Stimulated activated CD8-positive, alpha-beta memory T cell treated with anti-CD3 and anti-CD28 coated beads, Interleukin-7, amount 100 ng/mL, for 24 hours (primary cell): ENCODE data around the gene PNPLA5.
"Not testable (repeated sequence)": the region's sequence is repeated elsewhere in the genome, so short reads cannot be mapped to it uniquely, and the experiment has no call there.

Experiments
- DNase-seq: peaks from one replicate; pipeline ENCODE4 v3.0.0-alpha.2; 2020; ENCODE audit warnings: low read depth

The PNPLA5 gene, protein sequence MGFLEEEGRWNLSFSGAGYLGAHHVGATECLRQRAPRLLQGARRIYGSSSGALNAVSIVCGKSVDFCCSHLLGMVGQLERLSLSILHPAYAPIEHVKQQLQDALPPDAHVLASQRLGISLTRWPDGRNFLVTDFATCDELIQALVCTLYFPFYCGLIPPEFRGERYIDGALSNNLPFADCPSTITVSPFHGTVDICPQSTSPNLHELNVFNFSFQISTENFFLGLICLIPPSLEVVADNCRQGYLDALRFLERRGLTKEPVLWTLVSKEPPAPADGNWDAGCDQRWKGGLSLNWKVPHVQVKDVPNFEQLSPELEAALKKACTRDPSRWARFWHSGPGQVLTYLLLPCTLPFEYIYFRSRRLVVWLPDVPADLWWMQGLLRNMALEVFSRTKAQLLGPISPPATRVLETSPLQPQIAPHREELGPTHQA

DNA sequence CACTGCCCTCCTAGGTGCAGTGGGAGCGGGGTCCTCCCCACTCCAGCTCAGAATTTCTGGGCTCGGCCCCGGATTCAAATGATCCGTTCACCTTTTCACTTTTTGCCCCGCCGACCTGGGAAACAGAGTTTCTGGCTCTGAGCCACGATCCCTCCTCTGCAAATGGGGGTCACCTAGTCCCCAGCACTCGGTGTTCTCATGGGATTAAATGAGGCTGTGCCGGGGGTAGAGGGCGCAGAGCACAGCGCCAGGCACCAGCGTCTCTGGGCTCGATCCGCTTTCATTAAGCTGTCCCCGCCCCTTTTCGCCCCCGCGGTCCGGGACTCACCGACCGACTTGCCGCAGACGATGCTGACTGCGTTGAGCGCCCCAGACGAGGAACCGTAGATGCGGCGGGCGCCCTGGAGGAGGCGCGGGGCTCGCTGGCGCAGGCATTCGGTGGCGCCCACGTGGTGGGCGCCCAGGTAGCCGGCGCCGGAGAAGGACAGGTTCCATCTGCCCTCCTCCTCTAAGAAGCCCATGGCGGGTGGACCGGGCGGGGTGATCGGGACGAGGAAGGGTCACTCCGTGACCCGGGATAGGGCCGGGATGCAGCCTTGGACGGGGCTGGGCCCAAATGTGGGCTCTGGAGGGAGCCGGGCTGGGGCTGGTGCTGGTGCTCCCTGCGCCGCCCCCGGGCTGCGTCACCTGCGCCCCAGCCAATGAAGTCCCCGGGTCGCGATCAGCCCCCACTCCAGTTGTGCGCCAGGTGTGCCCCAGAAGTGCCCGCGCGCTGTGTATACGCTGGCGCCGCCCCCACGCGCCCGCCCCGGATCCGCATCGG, at the start of gene PNPLA5:
Gene PNPLA5, minus strand, starts transcription at position 654 of the 823 bp plus-strand sequence. Its CDS starts 133 bp downstream, at position 521.
- DNase-seq: no peak

DNA sequence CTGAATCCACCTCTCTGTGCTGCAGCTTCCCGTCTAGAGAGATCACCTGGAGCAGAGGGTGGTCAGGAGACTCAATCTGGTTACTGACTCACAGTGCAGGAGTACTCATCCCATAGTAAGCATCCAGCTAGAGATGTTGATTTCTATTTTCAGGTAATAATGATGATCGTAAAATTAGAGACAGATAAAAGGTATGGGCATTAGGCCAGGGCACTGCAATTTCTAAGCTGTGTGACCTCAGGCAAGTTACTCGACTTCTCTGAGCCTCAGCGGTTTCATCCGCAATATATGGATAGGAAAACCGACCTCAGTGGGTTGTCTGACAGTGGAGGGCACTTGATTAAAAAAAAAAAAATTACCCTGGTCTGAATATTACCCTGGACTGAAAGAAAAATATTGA, 49.6 kb upstream of the PNPLA5 start:
- no peak for DNase-seq

DNA sequence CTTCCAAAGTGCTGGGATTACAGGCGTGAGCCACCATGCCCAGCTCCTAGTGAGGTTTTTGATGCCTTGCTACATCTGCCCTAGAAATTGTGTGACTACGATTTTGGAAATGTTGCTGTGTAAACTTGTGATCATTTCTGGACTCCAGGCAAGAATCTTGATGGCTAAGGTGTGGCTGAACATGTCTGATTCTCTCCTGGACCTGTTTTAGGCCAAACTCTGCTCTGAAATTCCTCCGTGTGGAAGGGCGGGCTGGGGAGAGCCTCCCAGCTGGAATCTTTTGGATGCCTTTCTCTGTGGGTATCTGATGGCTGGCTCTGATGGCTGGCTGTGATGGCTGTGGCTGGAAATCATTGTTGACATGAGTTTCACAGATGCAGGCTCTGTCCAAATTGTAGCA, 40.0 kb upstream of the PNPLA5 start:
- no peak for DNase-seq

DNA sequence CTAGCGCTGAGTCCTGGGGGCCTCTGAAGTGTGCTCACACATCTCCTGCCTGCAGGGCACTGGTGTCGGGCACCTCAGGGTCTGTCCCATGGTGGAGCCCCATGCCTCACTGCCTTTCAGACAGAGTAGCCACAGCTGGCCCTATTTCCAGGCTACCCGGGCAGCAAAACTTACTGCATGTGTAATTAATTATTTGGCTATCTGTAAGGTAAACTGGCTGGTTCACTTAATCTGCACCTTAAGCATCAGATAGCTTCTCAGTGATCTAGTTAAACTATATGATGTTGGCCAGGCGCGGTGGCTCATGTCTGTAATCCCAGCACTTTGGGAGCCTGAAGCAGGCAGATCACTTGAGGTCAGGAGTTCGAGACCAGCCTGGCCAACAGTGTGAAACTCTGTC, 37.1 kb upstream of the PNPLA5 start:
- DNase-seq: no peak

DNA sequence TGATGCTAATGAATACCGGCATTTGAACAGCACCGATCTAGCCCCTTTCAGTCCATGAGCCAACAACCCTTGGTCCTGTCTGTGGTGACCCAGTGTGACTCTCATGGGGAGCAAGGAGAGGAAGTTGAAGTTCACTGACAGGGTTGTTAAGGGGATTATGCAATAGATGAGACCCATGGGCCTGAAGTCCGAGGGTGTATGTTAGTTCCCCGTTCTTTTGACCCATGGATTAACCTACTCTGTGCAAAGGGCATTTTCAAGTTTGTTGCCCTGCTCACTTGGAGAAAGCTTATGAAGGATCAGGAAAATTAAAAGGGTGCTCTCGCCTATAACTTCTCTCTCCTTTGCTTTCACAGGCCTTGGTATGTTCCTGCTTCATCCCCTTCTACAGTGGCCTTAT, 36.7 kb upstream of the PNPLA5 start:
- DNase-seq: no peak

DNA sequence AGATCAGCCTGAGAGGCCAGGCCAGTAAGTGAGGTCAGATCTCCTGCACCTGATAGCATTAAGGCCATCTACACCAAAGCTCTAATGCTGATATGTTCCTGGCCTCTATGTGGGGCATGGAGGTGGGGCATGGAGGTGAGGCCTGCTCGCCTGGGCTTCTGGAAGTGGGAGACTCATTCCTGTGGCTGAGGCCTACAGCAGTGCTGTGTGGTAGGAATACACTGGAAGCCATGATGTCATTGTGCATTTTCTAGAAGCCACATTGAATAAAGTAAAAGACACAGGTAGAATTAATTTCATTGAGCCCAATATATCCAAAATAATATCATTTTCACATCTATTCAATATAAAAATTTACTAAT, 34.5 kb upstream of the PNPLA5 start:
- no peak for DNase-seq

DNA sequence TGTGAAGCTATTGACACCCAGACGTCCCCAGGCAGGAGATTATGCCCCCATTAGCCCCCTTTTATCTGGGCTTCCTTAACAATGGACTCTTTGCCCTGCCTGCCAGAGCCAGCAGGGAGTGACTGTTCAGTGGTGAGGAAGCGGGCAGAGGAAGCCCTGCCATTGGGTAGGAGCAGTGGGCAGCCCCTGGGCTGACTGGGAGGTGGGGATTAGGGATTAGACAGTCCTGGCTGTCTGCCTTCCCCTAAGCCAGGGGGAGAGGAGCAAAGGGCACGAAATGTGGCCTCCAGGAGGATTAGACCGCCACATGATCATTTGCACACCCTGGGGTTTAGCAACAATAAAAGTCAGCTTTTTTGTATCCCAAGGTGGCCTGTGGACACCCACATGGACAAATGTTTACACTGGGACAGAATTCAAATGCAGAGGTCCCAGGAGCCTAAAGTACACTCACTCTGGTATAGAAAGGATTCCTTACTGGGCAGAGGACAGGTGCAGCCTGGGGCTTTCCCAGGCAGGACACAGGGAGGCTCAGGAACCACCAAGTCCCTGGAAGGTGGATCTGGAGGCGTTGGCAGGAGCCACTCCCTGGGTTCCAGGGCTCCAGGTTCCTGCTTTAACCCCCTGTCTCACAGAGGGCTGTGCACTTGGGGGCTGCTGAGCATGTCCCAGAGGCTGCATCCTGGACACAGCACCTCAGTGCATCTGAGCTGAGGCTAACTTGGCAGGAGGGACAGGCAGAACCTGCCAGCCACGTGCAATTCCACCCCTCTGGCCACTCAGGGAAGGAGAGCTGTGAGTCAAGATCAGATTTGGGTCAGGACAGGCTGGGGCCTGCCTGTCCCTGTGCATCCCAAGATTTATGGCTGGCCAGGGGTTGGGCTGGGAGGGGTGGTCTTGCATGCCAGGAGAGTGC, 33.9 kb upstream of the PNPLA5 start:
- DNase-seq: no peak

DNA sequence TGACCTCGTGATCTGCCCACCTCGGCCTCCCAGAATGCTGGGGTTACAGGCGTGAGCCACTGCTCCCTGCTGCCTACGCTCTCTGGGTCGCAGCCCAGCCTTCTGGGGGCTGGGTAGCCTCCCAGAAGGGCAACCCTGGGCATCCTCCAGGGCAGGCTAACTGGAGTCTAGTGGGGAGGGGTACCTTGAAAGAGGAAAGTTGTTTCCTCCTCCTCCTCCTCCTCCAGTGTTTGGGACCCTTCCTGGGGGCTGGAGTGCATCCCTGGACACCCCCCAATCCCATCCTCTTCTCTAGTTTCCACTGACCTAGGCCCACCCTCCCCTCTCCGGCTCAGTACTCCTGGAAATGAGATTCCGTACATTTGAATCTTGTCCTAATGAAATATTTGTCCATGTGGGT, 33.1 kb upstream of the PNPLA5 start:
- DNase-seq: no peak

DNA sequence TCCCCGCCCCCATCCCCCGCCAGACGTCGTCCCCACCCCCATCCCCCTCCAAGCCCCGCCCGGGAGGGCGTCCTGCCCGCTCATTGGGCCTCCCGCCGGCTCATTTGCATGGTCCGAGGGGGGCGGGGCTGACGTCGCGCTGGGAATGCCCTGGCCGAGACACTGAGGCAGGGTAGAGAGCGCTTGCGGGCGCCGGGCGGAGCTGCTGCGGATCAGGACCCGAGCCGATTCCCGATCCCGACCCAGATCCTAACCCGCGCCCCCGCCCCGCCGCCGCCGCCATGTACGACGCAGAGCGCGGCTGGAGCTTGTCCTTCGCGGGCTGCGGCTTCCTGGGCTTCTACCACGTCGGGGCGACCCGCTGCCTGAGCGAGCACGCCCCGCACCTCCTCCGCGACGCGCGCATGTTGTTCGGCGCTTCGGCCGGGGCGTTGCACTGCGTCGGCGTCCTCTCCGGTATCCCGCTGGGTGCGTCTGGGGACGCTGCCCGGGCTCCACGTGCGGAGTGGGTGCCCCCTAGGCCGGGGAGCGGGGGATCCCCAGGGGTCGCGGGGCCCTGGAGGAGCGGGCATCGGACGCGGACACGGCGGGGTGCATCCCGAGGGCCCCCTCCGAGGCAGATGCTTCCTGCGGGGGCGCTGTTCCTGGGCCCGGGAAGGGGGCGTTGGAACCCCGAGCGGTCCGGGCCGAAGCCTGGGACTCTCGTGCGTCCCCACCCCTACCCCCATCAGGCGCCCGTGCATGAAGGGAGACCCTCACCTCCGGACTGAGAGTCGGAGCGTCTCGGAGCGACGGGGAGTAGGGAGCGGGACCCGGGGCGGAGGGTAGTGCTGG, 32.0 kb upstream of the PNPLA5 start, which contains the start of gene PNPLA3:
Gene PNPLA3, plus strand, starts transcription at position 175 of the 834 bp plus-strand sequence. Its CDS starts 107 bp downstream, at position 282.
- DNase-seq: peak; percentile 55

DNA sequence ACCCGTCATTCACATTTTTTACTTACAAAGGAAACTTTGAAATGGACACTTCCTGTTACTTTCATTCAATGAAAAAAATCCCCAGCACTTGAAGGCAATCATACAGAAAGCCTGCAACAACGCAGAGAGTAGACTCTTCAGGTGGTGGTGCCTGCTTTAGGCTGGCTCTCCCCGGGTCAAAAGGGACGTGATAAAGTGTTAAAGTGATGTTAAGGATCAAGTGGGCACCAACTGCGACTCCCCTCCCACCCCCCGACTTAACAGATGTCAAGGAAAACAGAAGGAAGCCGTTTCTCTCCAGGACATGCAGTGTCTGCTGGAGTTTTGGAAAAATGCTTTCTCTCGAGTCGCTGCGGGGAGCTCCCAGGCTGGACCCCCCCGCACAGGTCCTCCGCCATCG, 31.4 kb upstream of the PNPLA5 start:
- DNase-seq: no peak

DNA sequence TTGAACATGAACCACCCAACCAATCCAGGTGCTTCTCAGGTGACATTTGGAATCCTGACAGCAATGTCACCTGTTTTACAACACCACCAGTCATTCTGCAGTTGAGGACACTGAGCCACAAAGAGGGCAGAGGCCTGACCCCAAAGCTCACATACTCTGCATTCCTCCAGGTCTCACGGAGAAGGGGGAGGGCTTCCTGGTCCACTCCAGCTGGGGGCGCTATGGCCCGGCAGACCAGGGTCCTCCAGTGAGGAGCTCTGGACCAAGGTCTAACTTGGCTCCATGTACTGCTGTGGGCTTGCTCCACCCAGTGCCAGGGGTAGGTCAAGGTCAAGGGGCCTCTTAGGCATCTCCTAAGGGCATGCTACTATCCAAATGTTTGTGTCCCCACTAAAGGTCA, 30.3 kb upstream of the PNPLA5 start:
- no peak for DNase-seq

DNA sequence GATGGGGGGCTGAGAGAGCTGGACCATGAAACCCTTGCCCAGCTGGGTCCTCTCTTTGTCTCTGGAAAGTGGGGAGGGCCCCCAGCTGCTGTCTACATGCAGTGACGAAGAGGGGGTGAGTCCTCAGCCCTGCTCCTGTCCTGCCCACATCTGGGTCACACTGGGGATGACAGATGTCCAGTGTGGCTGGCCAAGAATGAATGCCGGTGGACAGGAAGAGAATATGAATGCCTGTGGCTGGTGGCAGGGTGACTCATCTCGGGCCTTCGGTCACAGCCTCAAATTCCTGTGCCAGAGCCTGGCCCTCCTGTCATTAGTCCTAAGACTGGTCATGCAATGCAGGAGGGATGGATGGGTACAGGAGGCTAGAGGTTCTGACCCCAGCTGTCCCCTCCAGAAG, 29.6 kb upstream of the PNPLA5 start:
- DNase-seq: no peak

DNA sequence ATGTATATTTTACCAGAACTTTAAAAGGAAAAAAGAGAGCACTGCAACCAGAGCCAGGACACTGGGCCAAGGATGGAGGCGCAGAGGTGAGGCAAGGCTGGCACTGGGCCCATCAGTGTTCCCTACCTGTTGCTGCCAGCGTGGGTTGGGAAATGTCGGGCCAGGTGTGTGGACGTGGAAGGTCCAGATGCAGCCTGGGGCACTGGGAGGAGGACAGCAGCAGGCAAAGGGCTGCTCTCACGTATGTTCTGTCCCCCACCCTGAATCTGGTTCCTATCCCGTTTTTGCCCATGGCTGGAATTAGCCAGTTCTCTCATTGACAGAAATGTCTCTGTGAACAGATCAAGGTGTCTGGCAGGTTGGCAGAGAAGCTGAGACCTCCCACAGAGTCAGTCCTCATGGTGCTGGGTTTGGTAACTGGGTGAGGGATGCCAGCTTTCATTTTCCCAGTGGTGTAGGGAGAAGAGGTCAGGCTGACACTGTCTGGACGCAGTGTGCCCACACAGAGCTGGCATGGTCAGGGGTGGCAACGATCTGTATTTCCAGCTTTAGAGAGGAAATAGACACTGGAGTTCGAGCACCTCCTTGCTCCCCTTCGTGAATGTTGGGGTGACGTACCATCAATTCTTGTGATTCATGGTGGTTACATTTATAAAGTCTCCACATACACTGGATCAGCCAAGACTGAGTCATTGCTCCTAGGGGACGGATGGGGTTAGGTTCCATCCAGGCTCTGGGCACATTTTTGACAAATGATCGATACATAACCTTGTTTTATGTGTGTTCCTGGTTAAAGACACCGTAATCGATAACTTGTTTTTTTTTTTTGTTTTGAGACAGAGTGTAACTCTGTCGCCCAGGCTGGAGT, 27.5 kb upstream of the PNPLA5 start:
- no peak for DNase-seq

DNA sequence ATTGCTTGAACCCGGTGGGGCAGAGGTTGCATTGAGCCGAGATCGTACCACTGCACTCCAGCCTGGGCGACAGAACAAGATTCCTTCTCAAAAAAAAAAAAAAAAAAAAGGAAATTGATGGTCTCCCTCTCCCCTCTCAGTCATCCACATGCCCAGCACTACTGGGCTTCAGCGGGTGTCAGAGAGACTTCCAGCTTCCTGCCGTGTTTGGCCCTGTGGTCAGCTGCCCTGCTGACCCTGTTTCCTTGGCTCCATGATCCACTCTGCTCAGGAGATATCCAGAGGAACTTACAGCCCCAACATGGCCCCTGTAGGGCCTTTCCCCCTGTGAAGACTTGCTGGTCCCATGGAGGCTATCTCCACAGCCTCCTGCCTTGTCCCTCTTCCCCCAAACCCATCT, 25.7 kb upstream of the PNPLA5 start:
- no peak for DNase-seq

DNA sequence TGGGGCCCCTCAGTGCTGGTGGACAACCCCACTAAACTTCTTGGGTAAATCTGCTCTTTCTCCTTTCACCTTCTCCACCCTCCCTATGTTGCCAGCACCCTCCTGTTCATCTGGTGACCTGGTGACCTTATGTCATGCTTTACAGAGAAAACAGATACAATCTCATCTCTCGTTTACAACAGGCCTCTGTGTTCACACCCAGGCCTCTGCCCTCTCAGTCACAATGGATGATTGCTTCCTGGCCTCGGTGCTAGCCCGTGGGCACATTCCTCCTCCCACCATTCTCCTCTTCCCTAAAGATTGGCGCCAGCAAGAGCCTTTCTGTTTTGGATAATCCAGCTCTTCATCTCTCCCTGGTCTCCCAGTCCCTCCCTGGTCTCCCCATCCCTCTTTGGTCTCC, 19.5 kb upstream of the PNPLA5 start:
- no peak for DNase-seq

DNA sequence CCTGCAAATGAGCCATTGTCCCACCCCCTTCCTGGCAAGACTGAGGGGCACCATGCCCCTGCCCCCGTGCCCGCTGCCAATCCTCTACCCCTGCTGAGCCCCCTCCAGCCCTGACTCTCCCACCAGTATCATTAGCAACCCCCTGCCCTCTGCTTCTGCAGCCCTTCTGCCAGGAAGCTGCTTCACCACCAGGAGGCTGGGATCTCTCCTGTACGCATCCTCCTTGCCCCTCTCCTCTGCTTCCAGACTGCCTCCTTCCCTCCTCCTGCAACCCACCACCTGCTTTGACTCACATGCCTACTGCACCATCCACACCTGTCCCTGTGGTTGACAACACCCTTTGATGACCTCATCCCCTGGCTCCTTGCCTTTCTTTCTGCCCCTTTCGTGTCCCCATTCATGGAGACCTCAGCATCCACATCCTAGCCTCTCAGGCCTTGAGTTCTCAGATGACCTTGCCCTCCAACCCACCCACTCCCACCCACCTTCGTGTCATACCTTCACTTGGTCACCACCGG, 18.4 kb upstream of the PNPLA5 start:
- no peak for DNase-seq

DNA sequence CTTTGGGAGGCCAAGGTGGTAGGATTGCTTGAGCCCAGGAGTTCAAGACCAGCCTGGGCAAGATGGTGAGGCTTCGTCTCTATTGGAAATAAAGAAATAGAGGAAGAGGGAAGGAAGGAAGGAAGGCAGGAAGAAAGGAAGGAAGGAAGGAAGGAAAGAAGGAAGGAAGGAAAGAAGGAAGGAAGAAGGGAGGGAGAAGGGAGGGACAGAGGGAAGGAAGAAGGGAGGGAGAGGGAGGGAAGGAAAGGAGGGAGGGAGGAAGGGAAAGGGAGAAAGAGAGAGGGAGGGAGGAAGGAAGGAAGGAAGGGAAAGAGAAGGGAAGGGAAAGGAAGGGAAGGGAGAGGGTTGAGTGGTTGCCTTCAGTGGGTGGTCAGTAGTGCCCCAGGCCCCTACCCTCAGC, 17.9 kb upstream of the PNPLA5 start:
- DNase-seq: no peak

DNA sequence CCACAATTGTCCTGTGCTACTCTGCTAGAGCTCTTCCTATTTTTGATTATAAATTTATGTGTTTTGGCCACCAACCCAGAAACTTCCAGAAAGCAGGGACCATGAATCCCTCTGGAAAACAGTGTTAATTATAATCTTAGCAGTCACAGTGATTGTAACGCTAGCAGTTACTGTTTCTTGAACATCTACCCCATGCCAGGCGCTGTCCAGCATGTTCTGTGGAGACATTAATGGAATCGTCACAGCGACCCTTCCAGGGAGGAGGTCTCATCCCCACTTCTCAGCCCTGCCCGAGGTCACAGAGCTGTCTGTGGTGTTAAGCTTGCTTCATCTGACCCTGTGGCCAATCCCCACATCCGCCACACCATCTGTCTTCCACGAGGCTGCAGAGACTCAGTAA, 13.9 kb upstream of the PNPLA5 start:
- DNase-seq: no peak

DNA sequence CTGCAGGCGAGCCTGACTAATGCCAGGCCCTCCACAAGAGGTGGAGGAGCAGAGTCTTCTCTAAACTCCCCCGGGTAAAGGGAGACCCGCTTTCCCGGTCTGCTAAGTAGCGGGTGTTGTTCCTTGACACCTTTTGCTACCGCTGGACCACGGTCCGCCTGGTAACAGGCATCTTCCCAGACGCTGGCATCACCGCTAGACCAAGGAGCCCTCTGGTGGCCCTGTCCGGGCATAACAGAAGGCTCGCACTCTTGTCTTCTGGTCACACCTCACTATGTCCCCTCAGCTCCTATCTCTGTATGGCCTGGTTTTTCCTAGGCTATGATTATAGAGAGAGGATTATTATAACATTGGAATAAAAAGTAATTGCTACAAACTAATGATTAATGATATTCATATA, 12.6 kb upstream of the PNPLA5 start:
- not testable (repeated sequence) for DNase-seq

DNA sequence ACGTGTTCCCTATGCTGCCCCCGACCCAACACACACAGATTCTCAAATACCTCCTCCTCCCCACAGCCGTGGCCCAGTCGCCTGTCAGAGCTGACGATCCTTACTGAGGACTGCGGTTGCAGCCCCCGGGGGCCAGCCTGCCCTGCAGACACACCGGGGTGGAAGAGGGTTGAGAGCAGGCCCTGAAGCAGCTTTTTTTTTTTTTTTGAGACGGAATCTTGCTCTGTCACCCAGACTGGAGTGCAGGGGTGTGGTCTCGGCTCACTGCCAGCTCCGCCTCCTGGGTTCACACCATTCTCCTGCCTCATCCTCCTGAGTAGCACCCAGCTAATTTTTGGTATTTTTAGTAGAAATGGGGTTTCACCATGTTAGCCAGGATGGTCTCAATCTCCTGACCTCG, 11.2 kb upstream of the PNPLA5 start:
- DNase-seq: not testable (repeated sequence)
